Peyer's patch (tissue), 4 donors: ENCODE measurements around the gene STX1A.

ENCODE experiments used
- CTCF ChIP-seq, 6 experiments: fragments of 450-650 bp in 4 of 6; fragments of 200-600 bp in 2 of 6; sonication (generic) in 1 of 6; IDR thresholded peaks; one replicate each; pipeline ENCODE4 v1.5.1; 2017 to 2019; ENCODE audit warnings: antibody characterized with exemption in 6 of 6, mild to moderate bottlenecking in 3 of 6, moderate library complexity in 1 of 6
- POLR2A ChIP-seq, 2 donors: fragments of 450-650 bp; IDR thresholded peaks; one replicate each; pipeline ENCODE4 v1.5.1; 2017; ENCODE audit warnings: antibody characterized with exemption in 2 of 2, mild to moderate bottlenecking in 2 of 2, moderate library complexity in 2 of 2

- TF ChIP-seq CTCF (IDR thresholded peaks at IDR 0.05) (no peak), POLR2A (IDR thresholded peaks at IDR 0.05) (no peak)
These were observed 59.5 kb downstream of the STX1A start for GRCh38 chr7:73659983-73660382.
